ENCODE measurements around the gene CRHR2.

DNA sequence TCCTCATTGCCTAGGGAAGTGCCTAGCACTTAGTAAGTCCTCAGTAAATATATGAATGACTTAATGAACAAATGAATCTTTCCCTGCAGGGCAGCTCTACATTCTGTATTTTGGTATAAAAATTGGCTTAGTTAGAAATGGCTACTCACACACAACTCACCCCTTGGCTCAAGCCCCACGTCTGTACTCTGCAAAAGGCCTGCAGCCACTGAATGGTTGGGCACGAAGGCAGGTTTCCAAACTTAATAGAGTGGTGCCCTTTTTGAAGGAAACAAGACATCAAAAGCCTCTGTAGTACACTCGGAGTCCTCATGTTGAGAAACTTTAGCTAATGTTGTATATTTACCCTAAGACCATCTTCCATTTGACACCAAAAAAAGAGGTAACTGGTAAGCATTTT lies 36.6 kb downstream of the CRHR2 start:
- TF ChIP-seq POLR2AphosphoS5 (IDR thresholded peaks at IDR 0.05; ENCODE audit: low read depth): no peak
- TF ChIP-seq EZH2 (IDR thresholded peaks at IDR 0.05; ENCODE audit: low read depth, unreplicated experiment): no peak

Data from GM23338 (cell line).